PC-3 (cell line): Measurements from ENCODE around the gene ISG20.

Source experiments
- EZH2 ChIP-seq: fragments of 300-600 bp; sonication (generic); IDR thresholded peaks from one replicate; pipeline ENCODE4 v1.6.1; 2017; ENCODE audit warnings: antibody characterized with exemption, mild to moderate bottlenecking, low read length; ENCODE audit not compliant: unreplicated experiment
- TF ChIP-seq, protein P1 (sequence below): fragments of 300-600 bp; sonication (generic); conservative IDR thresholded peaks from 2 replicates; pipeline ENCODE4 v1.5.1; 2017; ENCODE audit warnings: antibody characterized with exemption, low read depth, mild to moderate bottlenecking, low read length

DNA sequence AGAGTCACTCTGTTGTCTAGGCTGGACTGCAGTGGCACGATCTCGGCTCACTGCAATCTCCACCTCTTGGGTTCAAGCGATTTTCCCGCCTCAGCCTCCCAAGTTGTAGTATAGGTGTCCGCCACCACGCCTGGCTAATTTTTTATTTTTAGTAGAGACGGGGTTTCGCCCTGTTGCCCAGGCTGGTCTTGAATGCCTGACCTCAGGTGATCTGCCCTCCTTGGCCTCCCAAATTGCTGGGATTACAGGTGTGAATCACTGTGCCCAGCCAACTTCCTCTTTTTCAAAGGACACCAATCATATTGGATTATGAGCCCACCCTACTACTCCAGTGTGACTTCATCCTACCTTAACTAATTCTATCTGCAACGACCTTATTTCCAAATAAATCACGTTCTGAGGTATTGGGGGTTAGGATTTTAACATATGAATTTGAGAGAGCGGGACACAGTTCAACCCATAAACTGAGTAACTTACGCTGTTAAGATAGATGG lies 3.2 kb downstream of the ISG20 start:
- TF ChIP-seq, protein P1, sequence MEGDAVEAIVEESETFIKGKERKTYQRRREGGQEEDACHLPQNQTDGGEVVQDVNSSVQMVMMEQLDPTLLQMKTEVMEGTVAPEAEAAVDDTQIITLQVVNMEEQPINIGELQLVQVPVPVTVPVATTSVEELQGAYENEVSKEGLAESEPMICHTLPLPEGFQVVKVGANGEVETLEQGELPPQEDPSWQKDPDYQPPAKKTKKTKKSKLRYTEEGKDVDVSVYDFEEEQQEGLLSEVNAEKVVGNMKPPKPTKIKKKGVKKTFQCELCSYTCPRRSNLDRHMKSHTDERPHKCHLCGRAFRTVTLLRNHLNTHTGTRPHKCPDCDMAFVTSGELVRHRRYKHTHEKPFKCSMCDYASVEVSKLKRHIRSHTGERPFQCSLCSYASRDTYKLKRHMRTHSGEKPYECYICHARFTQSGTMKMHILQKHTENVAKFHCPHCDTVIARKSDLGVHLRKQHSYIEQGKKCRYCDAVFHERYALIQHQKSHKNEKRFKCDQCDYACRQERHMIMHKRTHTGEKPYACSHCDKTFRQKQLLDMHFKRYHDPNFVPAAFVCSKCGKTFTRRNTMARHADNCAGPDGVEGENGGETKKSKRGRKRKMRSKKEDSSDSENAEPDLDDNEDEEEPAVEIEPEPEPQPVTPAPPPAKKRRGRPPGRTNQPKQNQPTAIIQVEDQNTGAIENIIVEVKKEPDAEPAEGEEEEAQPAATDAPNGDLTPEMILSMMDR, result no peak
- no peak for TF ChIP-seq EZH2
